HuH-7 (cell line): ENCODE data around the gene SF3B3.
"Not testable (repeated sequence)": the region's sequence is repeated elsewhere in the genome, so short reads cannot be mapped to it uniquely, and the experiment has no call there.

ENCODE experiments used
- DNase-seq: peaks from one replicate; pipeline ENCODE4 v3.0.0; 2011; ENCODE audit warnings: low spot score

SF3B3 gene

GRCh38 chr16:70511833-70512232 lies 11.8 kb upstream of the SF3B3 start:
- no peak for DNase-seq

- no peak for DNase-seq
These were observed 11.2 kb upstream of the SF3B3 start for GRCh38 chr16:70512456-70512855.

GRCh38 chr16:70520612-70521297 lies 2.9 kb upstream of the SF3B3 start:
- no peak for DNase-seq

DNA sequence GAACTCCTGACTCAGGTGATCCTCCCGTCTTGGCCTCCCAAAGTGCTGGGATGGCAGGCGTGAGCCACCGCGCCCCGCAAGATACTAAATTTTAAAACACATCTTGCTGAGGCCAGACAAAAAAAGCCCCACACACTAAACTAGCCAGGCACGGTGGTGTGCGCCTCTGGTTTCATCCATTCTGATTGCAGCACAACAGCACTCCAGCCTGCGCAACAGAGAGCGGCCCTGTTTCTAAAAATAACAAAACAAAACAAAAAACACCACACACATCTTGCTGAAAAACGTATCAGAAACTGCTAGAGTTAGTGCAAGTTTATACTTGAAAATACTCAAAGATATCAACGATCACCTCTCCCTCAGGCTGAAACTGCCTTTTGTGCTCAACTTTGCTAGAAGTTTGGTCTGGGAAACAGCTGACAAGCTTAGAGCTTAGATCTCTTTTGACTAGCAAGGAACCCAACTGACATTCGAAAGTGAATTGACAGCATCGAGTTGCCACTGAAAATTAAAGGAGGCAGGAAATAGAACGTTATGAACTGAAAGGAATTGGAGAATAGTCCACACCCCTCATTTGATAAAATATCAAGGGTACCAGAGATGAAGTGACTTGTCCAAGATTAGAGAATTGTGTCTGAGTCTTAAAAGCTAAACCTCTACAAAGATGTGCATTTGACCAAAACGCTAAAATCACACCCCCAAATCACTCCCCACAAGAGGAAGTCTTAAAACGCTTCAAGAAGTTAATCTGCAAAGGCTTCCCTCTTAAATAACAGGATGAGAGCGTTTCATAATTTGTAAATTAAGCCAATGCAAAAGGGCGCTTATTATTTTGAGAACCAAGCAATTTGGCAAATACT lies 1.2 kb upstream of the SF3B3 start:
- DNase-seq: no peak

DNA sequence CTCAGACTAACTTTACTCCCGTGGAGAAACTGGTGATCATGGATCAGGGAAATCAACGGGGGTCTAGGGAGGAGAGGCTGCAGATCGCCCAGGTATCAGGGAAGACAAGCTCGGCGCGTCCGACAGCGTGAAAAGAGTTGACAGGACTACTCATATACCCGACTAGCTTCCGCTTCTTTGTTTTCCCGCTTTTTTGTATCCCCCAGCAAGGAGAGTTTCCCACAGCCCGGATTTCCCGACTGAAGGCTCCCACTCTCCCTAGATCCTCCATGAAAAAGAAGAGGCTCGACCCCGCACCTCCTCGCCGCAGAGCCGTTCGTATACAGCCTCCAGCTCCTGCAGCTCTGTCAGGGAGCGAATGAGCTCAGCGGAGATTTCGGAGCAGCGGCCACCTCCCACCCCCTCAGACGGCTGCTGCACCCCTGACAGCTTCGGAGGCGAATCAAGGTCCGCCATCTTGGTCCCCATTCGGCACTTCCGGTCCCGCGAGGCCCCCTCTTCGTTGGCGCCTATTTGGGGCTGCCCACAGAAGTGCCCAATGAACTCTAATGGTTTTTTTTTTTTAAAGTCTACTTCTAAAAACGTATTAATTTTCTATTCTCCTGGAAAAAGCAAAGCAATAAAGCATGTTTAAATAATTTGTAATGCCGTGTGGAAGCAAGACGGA lies 407 bp upstream of the SF3B3 start, which contains the start of gene COG4:
COG4 (minus strand) TSS at position 479 of the 667 bp plus-strand sequence; CDS start at position 468, 11 bp downstream.
- peak; percentile 81 for DNase-seq

DNA sequence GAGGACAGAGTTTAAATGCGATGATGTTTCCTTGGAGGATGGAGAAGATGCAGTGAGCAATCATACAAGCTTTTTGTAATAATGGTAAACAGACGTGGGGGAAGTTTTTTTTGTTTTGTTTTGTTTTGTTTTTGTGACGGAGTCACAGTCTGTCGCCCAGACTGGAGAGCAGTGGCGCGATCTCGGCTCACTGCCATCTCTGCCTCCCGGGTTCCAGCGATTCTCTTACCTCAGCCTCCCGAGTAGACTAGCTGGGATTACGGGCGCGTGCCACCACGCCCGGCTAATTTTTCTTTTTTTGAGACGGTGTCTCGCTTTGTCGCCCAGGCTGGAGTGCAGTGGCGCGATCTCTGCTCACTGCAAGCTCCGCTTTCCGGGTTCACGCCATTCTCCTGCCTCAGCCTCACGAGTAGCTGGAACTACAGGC lies 796 bp downstream of the SF3B3 start:
- DNase-seq: not testable (repeated sequence)

GRCh38 chr16:70526403-70526802 lies 2.8 kb downstream of the SF3B3 start:
- no peak for DNase-seq

DNA sequence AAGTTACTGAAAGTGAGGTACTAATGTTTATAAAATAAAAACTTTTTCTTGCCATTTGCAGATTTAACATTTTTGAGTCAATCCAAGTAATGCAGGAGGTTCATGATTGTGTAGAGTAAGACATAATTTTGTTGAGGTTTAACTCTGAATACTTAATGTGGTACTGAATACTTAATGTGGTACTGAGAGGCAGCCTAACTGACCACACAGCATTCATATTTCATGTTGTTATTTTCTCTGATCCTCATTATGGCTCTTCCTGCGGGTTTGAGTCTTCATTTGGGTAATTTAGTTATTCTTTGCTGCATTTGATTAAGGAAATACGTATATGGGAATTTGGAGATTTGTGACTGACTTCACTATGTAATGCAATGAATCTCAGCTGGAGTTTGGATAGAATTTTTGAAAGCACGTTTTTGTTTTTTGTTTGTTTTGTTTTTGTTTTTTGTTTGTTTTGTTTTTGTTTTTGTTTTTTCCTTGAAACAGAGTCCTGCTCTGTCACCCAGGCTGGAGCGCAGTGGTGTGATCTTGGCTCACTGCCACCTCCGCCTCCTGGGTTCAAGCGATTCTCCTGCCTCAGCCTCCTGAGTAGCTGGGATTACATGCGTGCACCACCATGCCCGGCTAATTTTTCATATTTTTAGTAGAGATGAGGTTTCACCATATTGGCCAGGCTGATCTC lies 3.8 kb downstream of the SF3B3 start:
- DNase-seq: no peak

DNA sequence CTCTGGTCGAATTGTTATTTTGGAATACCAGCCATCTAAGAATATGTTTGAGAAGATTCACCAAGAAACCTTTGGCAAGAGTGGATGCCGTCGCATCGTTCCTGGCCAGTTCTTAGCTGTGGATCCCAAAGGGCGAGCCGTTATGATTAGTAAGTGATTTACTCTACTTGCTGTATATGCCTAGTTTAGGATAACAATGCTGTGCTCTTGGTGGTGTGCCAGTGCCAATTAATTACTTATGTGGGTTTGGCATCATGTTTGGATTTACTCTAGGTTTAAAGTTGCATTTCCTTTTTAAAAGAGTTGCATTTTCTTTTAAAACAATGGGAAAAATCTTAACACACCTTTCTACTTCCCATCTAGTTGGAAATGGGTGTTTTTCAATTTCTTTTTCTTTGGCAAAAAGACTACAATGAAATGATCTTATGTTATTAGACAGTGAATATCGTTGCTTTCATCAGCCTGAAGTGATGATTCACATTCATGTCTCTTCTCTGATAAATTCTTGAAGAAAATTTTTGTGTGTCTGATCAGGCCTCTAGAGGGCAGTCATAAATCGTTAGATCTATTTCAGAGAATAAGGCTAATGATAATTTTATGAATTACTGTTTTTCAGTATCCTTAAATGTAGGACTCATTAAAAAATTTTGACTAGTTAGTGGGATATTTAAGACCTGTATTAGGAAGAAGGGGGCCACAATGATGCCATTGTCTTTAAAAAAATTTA lies 5.6 kb downstream of the SF3B3 start:
- peak; percentile 15 for DNase-seq

DNA sequence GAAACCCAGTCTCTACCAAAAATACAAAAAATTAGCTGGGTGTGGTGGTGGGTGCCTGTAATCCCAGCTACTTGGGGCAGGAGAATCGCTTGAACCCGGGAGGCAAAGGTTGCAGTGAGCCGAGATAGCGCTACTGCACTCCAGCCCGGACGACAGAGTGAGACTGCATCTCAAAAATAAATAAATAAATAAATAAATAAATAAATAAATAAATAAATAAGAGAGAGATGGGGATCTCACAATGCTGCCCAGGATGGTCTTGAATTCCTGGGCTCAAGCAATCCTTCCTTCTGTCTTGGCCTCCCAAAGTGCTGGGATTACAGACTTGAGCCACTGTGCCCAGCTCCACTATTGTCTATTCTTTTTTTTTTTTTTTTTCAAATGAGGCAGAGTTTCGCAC lies 6.3 kb downstream of the SF3B3 start:
- DNase-seq: not testable (repeated sequence)

DNA sequence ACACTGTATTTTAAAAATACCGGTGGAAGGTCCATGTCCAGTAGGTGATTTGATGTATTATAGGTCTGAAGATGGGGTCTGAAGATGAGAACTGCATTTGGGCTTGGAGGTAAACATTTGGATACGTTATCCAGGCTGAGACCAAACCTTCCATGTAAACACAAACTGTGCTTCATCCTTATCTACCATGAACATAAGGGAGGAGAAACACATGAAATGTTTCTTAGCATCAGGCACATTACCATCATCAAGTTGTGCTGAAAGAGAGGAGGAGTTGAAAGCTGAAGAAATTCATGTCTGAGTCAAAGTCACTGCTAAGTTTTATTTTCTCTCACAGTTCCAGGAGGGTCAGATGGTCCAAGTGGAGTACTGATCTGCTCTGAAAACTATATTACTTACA lies 11.4 kb downstream of the SF3B3 start:
- no peak for DNase-seq

GRCh38 chr16:70540994-70541393 lies 17.4 kb downstream of the SF3B3 start:
- DNase-seq: no peak

DNA sequence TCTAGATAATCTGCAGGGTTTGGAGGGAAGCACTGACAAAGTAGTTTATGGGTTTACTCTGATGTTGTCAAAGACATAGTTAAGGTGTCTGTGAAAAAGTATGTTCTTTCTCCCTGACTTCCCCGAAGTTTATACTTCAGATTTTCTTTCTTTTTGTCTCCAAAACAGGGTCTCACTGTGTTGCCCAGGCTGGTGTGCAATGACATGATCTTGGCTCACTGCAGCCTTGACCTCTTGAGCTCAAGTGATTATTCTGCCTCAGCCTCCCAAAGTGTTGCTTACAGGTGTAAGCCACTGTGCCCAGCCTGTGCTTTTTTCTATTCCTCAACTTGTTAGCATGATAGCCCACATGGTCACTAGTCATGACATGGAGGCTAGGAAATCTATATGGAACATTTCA lies 20.9 kb downstream of the SF3B3 start:
- DNase-seq: no peak

GRCh38 chr16:70548936-70549335 lies 25.3 kb downstream of the SF3B3 start:
- no peak for DNase-seq

DNA sequence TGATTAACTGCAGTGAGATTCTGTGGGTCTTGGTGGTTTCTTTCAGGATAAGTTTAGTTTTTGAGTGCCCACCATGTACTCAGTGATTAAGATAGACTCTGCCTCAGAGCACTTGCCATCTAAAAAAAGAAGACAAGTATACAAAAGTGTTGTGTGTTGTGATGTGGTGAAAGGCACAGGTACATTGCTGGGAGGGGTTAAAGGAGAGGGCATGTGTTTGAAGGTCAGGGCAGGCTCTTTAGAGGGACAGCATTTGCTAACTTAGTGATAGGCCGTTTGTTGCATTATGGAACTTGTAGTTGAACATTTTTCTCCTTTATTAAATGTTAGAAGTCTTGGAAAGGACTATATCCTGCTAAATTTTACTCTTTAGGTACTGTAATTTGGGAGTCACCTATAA lies 26.5 kb downstream of the SF3B3 start:
- DNase-seq: no peak

GRCh38 chr16:70551788-70552187 lies 28.2 kb downstream of the SF3B3 start:
- no peak for DNase-seq

DNA sequence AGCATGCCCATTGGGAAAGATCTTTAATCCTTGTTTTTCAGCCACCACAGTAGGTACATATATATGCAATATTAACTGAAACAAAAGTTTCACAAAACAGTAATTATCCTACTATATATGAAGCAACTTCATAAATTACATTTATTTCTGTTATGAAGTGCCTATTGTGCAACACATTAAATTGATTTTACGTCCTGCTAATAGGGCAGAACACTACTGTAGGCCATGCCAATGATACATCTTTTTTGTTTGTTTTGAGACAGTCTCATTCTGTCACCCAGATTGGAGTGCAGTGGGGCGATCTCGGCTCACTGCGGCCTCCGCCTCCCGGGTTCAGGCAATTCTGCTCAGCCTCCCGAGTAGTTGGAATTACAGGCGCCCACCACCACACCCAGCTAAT lies 29.1 kb downstream of the SF3B3 start:
- DNase-seq: no peak

GRCh38 chr16:70553645-70554044 lies 30.0 kb downstream of the SF3B3 start:
- no peak for DNase-seq

DNA sequence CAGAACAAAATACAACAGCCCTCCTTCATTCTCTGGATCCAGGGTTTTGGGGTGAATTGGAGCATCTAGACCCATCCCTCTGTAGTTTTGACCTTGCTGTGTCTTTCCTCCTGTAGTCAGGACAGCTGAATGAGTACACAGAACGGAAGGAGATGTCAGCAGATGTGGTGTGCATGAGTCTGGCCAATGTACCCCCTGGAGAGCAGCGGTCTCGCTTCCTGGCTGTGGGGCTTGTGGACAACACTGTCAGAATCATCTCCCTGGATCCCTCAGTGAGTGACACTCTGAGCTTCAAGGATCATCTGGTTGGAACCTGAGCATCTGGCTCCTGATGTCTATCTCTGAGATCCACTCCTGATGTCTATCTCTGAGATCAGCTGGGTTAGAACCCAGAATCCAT lies 32.4 kb downstream of the SF3B3 start:
- no peak for DNase-seq

- DNase-seq: no peak
These were observed 38.0 kb downstream of the SF3B3 start for GRCh38 chr16:70561623-70562022.

DNA sequence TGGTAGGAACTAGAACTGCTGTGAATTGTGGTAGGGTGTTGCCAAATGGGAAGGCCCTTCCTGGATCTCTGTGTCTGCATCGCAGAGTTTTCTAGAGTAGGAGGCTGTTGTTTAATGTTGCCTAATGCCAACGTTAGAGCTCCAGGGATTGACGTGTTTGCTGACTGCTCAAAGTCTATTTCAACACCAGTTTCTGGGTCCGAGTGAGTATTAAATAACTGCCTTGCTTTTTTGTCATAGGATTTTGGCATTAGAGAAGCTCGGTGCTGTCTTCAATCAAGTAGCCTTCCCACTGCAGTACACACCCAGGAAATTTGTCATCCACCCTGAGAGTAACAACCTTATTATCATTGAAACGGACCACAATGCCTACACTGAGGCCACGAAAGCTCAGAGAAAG lies 40.0 kb downstream of the SF3B3 start:
- DNase-seq: no peak

GRCh38 chr16:70565053-70565452 lies 41.4 kb downstream of the SF3B3 start:
- no peak for DNase-seq
